HG02678 (cell line): ENCODE measurements around the gene DEPDC5.

Source experiments
- ATAC-seq: cut with Tn5 transposase; IDR thresholded peaks from one replicate; pipeline ENCODE4 v1.9.1; 2021; ENCODE audit warnings: mild to moderate bottlenecking, moderate library complexity; ENCODE audit not compliant: unreplicated experiment

Gene DEPDC5

DNA sequence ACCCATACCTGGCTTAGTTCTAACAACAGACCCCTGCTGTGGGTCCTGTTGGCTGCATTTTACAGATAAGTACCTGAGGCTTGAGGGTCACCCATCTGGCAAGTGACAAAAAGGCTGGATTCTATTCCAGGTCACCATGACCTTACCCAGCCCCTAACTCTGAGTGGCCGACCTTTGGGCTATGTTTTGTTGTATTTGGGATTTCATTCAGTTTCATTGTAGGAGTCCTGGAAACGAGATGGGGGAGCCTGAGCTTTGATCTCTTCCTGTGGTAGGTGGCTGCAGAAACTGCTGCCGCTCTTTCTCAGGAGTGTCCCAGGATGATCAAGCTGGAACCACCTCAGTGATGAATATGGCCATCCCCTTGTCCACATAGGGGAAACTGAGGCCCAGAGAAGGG lies 165.9 kb downstream of the DEPDC5 start:
- no peak for ATAC-seq

DNA sequence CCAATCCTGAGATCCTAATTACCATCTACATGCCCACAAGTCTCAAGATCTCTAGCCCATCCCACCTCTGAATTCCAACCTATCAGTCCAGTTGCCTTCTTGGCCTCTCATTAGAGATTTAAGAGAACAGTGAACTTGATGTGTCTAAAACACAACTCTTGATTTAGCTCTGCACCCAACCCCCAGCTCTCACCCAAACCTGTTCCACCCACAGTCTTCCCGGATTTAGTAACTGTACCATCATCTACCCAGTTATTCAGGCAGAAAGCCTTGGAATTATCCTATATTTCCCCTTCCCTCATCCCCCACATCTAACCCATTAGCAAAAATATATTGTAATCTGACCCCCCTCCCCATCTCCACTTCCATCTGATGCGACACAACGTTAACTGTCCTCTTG lies 166.5 kb downstream of the DEPDC5 start:
- ATAC-seq: no peak

DNA sequence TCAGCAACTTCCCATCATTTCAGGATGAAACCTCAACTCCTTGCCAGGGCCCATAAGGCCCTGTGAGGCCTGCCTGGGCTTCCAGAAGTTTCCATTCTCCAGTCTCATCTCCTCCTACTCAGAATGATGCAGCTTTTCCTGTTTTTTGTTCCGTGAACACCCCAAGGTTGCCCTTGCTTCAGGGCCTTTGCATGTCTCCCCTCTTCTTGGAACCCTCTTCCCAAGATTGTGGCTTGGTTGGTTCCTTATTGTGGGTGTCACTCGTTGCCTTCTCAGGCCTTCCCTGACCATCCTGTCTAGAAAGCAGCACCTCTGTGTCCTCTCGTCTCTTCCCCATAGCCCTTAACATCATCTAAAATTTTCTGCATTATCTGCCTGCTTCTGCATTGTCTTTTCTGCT lies 167.3 kb downstream of the DEPDC5 start:
- no peak for ATAC-seq

DNA sequence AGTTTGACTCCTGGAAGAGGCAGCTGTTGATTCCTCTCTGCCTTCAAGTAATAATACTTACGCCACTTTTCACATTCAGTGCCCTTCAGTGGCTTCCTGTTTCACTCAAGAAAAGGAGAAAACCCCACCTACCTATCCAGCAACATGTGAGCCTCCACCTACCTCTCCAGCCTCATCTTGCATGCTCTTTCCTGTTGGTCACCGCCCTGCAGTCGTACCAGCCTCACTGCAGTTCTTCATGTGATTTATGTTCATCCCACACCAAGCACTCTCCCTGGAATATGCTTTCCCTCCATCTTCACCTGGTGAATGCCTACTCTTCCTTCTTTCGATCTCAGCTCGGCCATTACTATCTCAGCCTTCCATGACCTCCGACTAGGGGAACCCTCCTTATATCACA lies 168.7 kb downstream of the DEPDC5 start:
- no peak for ATAC-seq

DNA sequence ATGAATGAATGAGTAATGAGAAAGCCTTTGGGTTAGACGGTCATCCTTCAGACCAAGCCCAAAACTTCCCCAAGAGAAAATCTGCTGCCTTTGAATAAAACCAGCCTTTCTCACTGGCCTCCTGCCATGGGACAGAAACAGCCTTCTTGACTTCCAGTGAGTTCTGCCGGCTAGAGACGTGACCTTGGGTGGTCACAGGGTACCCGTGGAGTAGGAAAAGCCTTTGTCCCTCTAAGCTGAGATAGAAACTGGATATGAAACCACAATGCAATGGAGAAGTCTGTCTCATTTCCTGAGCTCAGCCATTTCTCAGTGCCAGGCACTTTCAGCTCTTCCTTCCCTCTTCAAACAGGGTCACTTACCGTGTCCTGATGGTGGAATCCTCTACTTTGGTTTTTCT lies 169.3 kb downstream of the DEPDC5 start:
- ATAC-seq: no peak

DNA sequence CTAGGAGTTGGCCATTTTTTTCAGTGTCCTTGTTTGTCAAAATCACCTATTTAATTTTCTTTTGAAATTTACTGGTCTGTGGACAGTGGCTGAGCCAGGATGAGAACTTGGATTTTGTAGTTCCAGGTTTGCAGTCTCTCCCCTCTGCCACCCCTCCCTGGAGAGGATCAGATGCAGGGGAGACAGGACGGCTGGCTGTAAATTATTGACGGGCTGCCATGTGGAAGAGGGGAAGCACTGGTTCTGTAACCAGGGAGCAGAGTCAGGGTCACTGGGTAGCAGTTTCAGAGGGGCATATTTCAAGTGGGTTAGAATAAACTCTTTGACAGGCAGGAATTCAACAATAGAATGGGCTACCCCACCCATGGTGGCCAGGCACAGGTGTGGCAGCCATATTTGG lies 169.9 kb downstream of the DEPDC5 start:
- ATAC-seq: no peak

DNA sequence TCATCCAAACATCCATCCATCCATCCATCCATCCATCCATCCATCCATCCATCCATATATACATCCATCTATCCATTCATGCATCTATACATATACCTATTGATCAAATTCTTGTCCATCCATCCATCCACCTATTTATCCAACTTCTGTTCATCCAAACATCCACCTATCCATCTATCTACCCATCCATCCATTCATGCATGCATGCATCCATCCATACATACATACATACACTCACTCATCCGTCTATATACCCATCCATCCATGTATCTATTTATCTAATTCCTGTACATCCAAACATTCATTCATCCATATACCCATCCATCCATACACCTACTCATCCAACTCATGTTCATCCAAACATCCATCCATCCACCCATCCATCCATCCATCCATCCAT lies 171.2 kb downstream of the DEPDC5 start:
- no peak for ATAC-seq

DNA sequence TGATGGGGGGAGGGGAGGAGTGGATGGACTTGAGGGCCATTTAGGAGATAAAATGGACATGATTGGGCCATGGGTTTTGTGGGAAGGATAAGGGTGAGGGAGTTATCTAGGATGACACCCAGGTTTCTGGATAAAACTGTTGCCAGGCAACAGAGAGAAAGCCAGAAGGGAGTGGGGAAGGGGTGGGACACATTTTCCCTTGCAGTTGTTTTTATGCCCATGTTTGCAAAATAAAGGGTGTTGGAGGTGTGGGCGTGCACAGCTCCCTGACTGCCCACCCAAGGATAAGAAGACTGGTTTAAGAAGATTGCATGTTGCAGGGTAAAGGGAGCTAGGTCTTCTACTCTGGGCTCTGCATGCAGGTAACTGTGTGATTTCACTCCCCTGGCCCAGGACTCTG lies 172.2 kb downstream of the DEPDC5 start:
- ATAC-seq: no peak

DNA sequence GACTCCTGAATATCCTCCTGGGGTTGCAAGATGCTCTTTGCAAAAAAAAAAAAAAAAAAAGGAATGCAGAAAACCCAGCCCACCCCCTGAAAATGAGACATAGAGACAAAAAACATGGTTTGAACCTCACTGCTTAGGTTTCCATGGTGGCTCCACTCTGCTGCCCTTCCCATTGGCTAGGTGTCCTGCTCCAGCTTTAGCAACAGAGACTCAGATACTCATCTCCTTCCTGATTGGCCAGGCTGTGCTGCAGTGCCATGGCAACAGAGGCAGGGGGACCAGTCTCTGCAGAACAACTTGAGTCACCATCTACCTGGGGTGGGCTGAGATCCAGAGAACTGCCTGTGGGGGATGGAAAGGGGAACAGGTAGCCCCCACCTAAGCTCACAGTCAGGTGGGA lies 173.2 kb downstream of the DEPDC5 start:
- ATAC-seq: no peak

DNA sequence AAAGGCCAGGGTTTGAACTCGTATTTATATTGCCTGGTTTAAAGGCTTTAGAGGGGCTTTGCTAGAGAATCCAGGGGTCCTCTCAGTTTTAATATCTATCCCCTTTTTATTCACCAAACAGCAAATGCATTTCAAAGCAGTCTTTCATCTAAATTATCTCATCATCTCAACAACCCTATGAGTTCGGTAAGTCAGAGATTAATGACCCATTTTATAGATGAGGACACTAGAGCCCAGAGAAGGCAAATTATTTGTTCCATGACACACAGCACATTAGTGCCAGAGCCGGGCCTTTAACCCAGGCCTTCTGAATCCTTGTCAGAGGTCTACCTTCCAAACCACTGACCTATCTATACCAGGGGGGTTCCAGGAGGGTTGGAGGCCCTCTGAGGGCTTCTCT lies 173.7 kb downstream of the DEPDC5 start:
- ATAC-seq: no peak

DNA sequence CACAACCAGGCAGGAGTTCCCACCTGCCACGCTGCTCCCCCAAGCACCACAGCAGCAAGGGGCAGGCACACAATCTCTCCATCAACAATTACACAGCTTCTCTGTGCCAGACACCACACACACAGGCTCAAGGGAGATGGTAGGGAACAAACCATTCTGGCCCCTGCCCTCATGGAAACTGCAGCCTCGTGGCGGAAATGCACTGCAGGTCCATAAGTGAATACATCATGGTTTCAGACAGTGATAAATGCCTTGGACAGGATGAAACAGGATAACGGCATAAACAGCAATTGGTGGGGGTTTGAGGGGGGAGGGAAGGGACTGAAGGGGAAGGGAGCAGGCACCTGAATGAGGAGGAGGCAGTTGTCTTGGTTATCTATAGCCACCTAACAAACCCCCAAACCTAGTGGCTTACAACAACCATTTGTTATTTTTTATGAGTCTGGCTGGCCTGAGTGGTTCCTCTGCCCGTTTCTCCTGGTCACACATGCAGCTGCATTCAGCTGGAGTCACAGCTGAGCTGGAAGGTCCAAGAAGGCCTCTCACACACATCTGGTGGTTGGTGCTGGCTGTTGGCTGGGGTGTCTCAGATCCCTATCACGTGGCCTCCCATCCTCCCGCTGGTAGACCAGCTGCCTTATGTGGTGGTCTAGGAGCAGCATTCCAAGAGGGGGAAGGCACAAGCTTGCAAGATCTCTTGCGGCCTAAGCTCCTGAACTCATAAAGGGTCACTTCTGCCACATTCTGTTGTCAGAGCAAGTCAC lies 175.5 kb downstream of the DEPDC5 start:
- no peak for ATAC-seq

DNA sequence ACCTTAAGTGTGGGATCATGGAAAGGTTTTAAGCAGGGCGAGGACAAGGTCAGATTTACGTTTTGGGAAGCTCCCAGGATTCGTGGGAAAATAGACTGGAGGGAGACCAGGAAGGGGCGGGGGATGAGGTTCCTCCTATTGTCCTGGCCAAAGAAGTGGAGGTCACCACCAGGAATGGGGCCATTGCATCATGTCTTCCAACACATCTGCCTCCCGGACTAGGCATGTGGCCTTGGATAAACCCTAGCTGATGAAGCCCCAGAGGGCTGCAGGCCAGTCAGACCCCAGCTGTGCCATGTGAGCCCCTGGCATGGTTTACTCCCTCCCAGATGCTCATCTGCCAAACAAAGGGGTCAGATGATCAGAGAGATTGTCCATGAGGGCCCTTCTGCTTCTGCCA lies 179.0 kb downstream of the DEPDC5 start:
- ATAC-seq: no peak

DNA sequence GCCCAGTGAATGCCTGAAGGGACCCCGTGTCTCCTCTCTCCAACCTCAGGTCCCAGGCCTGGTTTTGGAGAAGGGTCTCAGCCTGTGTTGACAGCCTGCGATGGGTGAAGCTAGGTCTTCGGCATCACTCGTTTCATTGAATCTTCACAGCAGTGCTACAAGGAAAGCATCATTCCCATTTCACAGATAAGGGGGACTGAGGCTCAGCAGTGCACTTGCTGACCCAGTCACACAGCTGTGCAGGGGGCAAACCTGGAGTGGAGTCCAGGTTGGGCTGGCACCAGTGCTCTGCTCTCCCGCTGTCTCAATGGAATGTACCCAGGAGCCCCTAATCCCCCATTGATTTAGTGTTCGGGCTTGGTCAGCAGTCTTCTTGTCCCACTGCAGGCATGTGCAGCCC lies 179.6 kb downstream of the DEPDC5 start:
- ATAC-seq: no peak

DNA sequence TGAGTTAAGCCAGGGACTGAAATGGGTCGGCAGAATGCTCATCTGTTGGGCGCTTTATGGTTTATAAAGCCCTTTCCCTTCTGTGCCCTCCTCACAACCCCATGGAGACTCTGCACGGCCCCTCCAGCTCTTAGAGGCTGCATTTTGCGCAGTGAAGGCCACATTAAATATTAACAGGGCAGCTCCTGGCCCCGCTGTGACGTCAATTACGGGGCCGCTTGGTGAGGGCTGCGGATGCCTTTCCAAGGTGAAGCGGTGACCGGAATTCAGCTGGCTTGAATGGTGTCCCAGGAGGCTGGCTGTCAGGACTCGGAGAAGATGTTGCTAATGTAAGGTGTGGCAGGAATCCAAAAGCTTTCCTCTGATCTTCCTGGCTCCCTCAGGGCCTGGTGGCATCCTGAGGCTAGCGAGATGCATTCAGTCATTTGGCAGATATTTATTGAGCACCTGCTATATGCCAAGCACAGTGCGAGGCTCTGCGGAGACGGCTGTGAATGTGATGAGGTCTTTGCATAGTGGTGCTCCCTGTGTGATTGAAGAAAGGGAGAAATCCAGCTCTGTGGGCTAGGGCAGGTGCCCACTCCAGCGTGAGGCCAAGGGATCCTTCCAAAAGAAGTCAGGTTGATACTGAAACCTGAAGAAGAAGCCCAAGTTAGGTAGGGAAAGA lies 180.1 kb downstream of the DEPDC5 start:
- no peak for ATAC-seq

DNA sequence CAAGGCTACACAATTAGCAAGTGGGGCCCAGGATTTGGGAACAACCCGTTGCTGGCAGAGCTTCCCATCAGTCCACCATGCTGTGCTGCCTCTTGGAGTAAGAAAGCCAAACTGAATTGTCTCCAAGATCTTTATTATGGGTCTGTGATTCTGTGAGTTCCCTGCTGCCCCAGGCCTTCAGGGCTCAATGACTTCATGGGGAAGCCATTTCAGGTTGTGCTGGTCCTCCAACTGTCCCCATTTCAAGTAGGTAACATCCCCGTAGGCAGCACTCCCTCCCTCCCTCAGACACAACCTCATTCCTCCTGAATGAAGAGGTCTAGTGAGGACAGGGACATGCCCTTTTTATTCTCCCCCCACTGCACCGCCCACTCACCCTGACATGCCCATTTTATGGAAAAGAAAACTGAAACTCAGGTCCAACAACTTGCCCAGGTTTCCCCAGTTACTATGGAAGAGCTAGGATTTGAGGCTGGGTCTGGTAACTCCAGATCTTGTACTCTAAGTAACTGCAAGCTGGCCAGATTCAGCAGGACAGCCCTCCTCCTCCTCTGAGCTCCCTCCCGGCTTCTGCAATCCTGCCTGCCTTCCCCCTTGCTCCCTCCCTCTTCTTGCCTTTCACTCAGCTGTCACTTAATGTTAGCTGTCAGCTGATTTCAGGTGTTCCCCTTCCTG lies 182.3 kb downstream of the DEPDC5 start:
- ATAC-seq: no peak

DNA sequence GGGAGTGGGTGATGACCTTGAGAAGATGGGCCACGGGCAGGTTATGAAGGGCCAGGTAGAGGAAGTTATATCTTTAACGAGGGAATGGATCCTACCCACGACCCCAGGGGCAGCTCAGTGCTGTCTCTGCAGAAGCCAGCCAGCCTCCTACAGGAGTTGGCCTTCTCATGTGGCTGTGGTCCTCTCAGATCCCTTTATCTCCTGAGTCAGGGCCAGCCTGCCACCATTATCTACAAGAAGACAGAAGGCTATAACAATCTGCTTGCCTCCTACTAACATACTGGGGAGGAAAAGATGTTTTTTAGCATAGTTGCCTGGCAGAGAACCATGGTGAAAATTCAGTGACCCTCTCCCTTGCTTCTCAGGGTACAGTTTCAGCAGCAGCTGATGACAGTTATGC lies 183.5 kb downstream of the DEPDC5 start:
- ATAC-seq: no peak

DNA sequence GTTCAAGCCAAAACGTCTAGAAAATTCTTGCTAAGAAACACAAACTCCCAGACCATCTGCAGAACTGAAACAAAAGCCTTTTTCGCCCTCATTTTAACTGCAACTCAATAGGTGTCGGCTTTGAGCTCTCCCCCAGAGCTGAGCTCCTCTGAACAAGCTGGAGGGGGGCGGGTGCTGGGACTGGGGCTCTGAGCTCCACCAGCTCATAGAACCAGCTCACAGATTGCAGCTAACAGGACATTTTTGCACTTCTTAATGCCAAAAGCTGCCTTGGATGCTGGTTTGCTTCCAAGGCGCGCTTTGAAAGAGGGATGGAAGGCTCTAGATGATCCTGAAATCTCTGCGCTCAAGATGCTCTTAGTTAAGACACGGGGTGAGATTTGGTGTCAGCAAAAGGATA lies 184.5 kb downstream of the DEPDC5 start:
- ATAC-seq: no peak

DNA sequence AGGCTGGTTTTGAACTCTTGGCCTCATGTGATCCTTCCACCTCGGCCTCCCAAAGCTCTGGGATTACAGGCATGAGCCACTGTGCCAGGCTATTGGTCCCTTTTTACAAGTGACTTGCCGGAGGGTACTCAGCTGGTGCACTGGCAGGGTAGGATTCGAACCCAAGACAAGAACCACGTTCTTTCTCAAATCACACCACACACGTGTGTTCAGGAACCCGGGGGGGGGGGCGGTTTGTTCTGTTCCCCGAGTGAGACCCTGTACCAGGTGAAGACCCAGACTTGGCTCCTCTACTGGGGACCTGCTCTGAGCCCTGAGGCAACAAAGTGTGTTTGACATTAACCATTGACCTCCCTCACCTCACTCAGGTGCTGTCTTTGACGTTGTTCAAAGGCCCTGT lies 186.7 kb downstream of the DEPDC5 start:
- ATAC-seq: no peak

DNA sequence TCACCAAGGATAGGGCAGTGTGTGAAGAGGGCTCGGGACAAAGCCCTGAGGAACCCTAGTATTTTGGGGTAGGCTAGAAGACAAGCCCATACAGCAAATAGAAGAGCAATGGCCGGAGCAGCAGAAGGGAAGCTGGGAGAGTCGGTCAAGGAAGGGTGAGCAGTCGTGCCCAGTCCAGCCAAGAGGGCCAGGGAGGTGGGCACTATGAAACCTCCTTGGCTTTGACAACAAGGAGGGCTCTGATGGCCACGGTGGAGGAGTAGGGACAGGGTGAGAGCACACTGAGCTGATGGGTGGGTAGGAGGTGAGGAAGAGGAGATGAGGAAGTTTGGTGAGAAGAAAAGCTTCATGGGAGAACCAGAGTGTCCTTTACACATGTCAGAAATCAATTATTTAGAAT lies 188.3 kb downstream of the DEPDC5 start:
- no peak for ATAC-seq

DNA sequence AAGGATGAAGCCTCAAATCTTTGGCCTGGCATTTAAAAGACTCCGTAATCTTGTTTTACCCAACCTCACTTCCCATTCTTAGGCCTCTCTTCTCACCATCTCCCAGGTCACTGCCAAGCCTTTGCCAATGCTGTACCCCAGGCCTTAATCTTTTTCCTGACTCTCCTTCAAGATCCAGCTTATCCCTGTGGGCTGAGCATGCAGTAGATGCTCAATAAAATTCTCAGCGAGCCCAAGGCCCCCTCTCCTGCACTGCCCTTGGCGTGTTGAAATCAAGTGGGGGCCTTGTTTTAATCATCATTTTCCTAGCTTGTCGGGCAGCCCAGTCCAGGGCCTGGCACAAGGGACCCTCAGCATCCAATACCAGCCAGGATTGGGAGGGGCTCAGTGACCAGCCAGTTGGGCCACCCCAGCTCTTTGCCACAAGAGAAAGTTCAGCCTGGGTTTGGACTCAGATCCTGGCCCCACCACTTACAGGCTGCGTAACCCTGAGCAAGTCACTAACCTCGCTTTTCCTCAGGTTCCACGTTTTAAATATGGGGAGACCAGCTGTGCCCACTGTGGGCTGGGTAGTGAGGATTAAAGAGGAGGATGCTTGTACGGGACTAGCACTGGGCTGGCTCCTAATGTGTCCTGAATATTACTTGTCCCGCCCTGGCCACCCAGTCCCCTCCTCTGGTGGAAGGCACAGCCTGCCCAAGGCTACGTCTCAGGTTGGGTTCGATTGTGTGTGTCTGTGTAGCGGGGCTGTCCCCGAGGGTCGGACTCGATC lies 189.6 kb downstream of the DEPDC5 start:
- no peak for ATAC-seq

DNA sequence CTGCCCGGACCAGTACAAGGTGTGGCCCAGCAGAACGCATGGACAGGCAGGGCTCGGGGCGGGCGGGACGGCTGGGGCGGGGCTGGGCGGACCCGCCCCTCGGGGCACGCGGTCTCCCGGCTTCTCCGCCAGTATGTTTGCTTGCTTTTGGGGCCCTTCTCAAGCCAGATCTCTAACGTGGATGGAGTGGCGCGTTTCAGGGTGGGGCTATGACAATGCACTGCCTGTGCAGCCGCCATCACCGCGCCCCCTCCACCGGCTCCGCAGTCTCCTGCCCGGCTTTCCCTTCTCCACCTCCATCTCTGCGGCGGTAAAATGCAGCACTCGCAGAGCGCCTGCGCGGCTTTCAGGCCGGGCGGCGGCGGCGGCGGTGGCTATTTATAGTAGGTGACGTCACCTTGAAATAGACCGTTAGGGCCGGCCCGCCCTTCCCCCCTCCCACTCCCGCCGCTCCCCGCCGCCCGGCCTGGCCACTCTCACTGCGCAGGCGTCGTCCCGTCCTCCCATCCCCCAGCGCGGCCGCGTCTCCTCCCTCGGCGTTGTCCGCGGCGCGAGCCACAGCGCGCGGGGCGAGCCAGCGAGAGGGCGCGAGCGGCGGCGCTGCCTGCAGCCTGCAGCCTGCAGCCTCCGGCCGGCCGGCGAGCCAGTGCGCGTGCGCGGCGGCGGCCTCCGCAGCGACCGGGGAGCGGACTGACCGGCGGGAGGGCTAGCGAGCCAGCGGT lies 190.3 kb downstream of the DEPDC5 start, which contains the start of gene YWHAH:
Gene YWHAH, plus strand, starts transcription at position 558 of the 722 bp plus-strand sequence. CDS start 199 bp downstream, outside the sequence.
- peak; percentile 76 for ATAC-seq
